GM06990 (cell line): ENCODE data around the gene FBH1.
"Not testable (repeated sequence)": the region's sequence is repeated elsewhere in the genome, so short reads cannot be mapped to it uniquely, and the experiment has no call there.

ENCODE experiments used
- DNase-seq: peaks from one replicate; pipeline ENCODE4 v3.0.0-alpha.2; 2011; ENCODE audit not compliant: insufficient read length; ENCODE audit errors: extremely low read depth
- H3K27me3 ChIP-seq: replicated peaks from 2 replicates; pipeline ENCODE4 v1.6.0; 2011; ENCODE audit warnings: low read length; ENCODE audit not compliant: control insufficient read depth, insufficient read depth
- H3K36me3 ChIP-seq: 2 replicates; pipeline ENCODE4 v1.5.1; 2011; ENCODE audit warnings: low read length; ENCODE audit not compliant: control insufficient read depth, insufficient read depth
- H3K4me3 ChIP-seq: replicated peaks from 2 replicates; pipeline ENCODE4 v1.5.1; 2011; ENCODE audit warnings: low read depth, mild to moderate bottlenecking, control low read depth, low read length
- CTCF ChIP-seq: IDR thresholded peaks from 2 replicates; pipeline ENCODE4 v1.5.1; 2011; ENCODE audit warnings: low read length, control low read depth, mild to moderate bottlenecking, inconsistent platforms; ENCODE audit not compliant: insufficient read depth, poor library complexity, severe bottlenecking

The FBH1 gene

GRCh38 chr10:5902511-5903274, 12.7 kb downstream of the FBH1 start:
- peaks cover 7% of the 10 kb centered on the region for H3K36me3 ChIP-seq
- H3K4me3 ChIP-seq: no peak overlapping the region
- TF ChIP-seq CTCF: no peak
- DNase-seq: no peak
- no peaks in the 10 kb centered on the region for H3K27me3 ChIP-seq

GRCh38 chr10:5903563-5903962, 13.5 kb downstream of the FBH1 start:
- DNase-seq: no peak
- Histone ChIP-seq H3K27me3 (no peaks in the 10 kb centered on the region), H3K36me3 (peaks cover 7% of the 10 kb centered on the region), H3K4me3 (no peak overlapping the region)
- TF ChIP-seq CTCF: no peak

GRCh38 chr10:5904227-5904626, 14.2 kb downstream of the FBH1 start:
- Histone ChIP-seq H3K4me3 (no peak overlapping the region), H3K36me3 (peaks cover 11% of the 10 kb centered on the region), H3K27me3 (no peaks in the 10 kb centered on the region)
- peak; percentile 77 for DNase-seq
- TF ChIP-seq CTCF: no peak

GRCh38 chr10:5905854-5906507, 15.9 kb downstream of the FBH1 start:
- peaks cover 18% of the 10 kb centered on the region for H3K36me3 ChIP-seq
- H3K27me3 ChIP-seq: no peaks in the 10 kb centered on the region
- no peak for DNase-seq
- TF ChIP-seq CTCF: no peak
- no peak overlapping the region for H3K4me3 ChIP-seq

GRCh38 chr10:5906651-5907050, 16.6 kb downstream of the FBH1 start:
- TF ChIP-seq CTCF: no peak
- Histone ChIP-seq H3K27me3 (no peaks in the 10 kb centered on the region), H3K36me3 (peaks cover 19% of the 10 kb centered on the region), H3K4me3 (no peak overlapping the region)
- DNase-seq: no peak

- peaks cover 28% of the 10 kb centered on the region for H3K36me3 ChIP-seq
- DNase-seq, H3K4me3 ChIP-seq, H3K27me3 ChIP-seq: not testable (repeated sequence)
These were observed 18.6 kb downstream of the FBH1 start for GRCh38 chr10:5908676-5909075.
